Endothelial cell of umbilical vein (primary cell): ENCODE measurements around the gene PIP5K1A. TPM values are rescaled to one million over a fixed set of nuclear protein-coding genes. Genes with fewer than 3 reads are reported as not detected.

ENCODE experiments used
- BruUV-seq: library from RNA; stranded (reverse); fragments of 400-500 nt; replicated peaks from 2 replicates; lab custom pipeline; 2021; lab: Mats Ljungman, UMichigan
- CTCF ChIA-PET: fragments of 300-600, 350-600 bp; sonication (Branson Sonifier 250); formaldehyde crosslinking; loops from one replicate; lab custom pipeline; 2021; ENCODE audit warnings: antibody characterized with exemption, inconsistent platforms; lab: Charles Lee
- POLR2A ChIA-PET: fragments of 300-600, 350-600 bp; sonication (Branson Sonifier 250); formaldehyde crosslinking; loops from one replicate; lab custom pipeline; 2021; ENCODE audit warnings: antibody characterized with exemption, inconsistent platforms; lab: Charles Lee
- DNase-seq: peaks from one replicate; pipeline ENCODE4 v3.0.0-alpha.2; 2011; ENCODE audit warnings: low read depth, low spot score
- FAIRE-seq: peaks from 2 replicates; lab custom pipeline; 2011; peaks lifted over from hg19 to GRCh38; lab: Jason Lieb, UNC
- H2AFZ ChIP-seq: 2 replicates; pipeline ENCODE4 v1.6.0; 2012; ENCODE audit warnings: low read depth, low read length, control low read depth, inconsistent platforms
- H3K27ac ChIP-seq: 2 replicates; pipeline ENCODE4 v1.5.1; 2011; ENCODE audit warnings: low read depth, mild to moderate bottlenecking, control low read depth, low read length, moderate library complexity; ENCODE audit not compliant: insufficient read depth
- H3K27me3 ChIP-seq, 2 experiments: 2 replicates each; pipeline versions ENCODE4 v1.6.0 to v1.6.1; 2011; ENCODE audit warnings: low read length in 2 of 2, mixed read lengths in 1 of 2; ENCODE audit not compliant: control insufficient read depth in 2 of 2, insufficient read depth in 2 of 2
- H3K36me3 ChIP-seq, 2 experiments: 2 replicates in 1 of 2; 3 replicates in 1 of 2; pipeline ENCODE4 v1.5.1; 2011; ENCODE audit warnings: low read length in 2 of 2, mild to moderate bottlenecking in 1 of 2, moderate library complexity in 1 of 2; ENCODE audit not compliant: control insufficient read depth in 2 of 2, insufficient read depth in 2 of 2; ENCODE audit errors: extremely low read depth in 1 of 2
- H3K4me1 ChIP-seq: 3 replicates; pipeline ENCODE4 v1.5.1; 2011; ENCODE audit warnings: mild to moderate bottlenecking, low read length; ENCODE audit not compliant: control insufficient read depth, insufficient read depth; ENCODE audit errors: extremely low read depth
- H3K4me2 ChIP-seq: 2 replicates; pipeline ENCODE4 v1.6.1; 2011; ENCODE audit warnings: low read length, control low read depth, mixed read lengths; ENCODE audit not compliant: insufficient read depth
- H3K4me3 ChIP-seq, 3 experiments: fragments of 200-600 bp in 1 of 3; sonication (generic), shearing (Covaris generic) in 1 of 3; replicated peaks in 1 of 3; 2 replicates each; pipeline ENCODE4 v1.5.1; 2011 to 2016; ENCODE audit warnings: control low read depth in 3 of 3, low read length in 3 of 3, mild to moderate bottlenecking in 2 of 3, inconsistent platforms in 1 of 3, low read depth in 1 of 3, moderate library complexity in 1 of 3; ENCODE audit not compliant: insufficient read depth in 1 of 3
- H3K79me2 ChIP-seq: 2 replicates; pipeline ENCODE4 v1.6.0; 2012; ENCODE audit warnings: low read length, inconsistent platforms; ENCODE audit not compliant: control insufficient read depth, insufficient read depth
- H3K9ac ChIP-seq: replicated peaks from 2 replicates; pipeline ENCODE3; 2011; ENCODE audit warnings: low read length, control low read depth; ENCODE audit not compliant: insufficient read depth; ENCODE audit errors: extremely low read depth
- H3K9me1 ChIP-seq: replicated peaks from 3 replicates; pipeline ENCODE4 v1.6.0; 2011; ENCODE audit warnings: mild to moderate bottlenecking, low read length; ENCODE audit not compliant: control insufficient read depth, insufficient read depth; ENCODE audit errors: extremely low read depth
- H3K9me3 ChIP-seq: replicated peaks from 2 replicates; pipeline ENCODE4 v1.5.1; 2012; ENCODE audit warnings: low read length, inconsistent platforms; ENCODE audit not compliant: control insufficient read depth, insufficient read depth
- H4K20me1 ChIP-seq: replicated peaks from 2 replicates; pipeline ENCODE3; 2011; ENCODE audit warnings: mild to moderate bottlenecking, low read length; ENCODE audit not compliant: control insufficient read depth, insufficient read depth; ENCODE audit errors: extremely low read depth
- EZH2 ChIP-seq: IDR thresholded peaks from 2 replicates; pipeline ENCODE4 v1.6.1; 2012; ENCODE audit warnings: borderline replicate concordance, low read depth, mild to moderate bottlenecking, moderate library complexity, low read length, inconsistent platforms; ENCODE audit not compliant: severe bottlenecking
- FOS ChIP-seq: IDR thresholded peaks from 2 replicates; pipeline ENCODE4 v1.6.1; 2011; ENCODE audit warnings: mild to moderate bottlenecking, low read length, moderate library complexity, borderline replicate concordance; ENCODE audit not compliant: insufficient read depth
- GATA2 ChIP-seq: IDR thresholded peaks from 2 replicates; pipeline ENCODE4 v1.7.0; 2011; ENCODE audit warnings: low read depth, mild to moderate bottlenecking, moderate library complexity, mixed read lengths, low read length; ENCODE audit not compliant: insufficient read length, insufficient read depth
- JUN ChIP-seq: IDR thresholded peaks from 2 replicates; pipeline ENCODE4 v1.6.1; 2011; ENCODE audit warnings: borderline replicate concordance, low read depth; ENCODE audit not compliant: insufficient read length, insufficient read depth
- MYC ChIP-seq: IDR thresholded peaks from one replicate; pipeline ENCODE4 v1.6.1; 2011; ENCODE audit warnings: mild to moderate bottlenecking, low read depth, low read length
- POLR2A ChIP-seq: IDR thresholded peaks from 2 replicates; pipeline ENCODE4 v1.6.1; 2012; ENCODE audit warnings: low read depth, mild to moderate bottlenecking, control low read depth, low read length
- POLR2AphosphoS5 ChIP-seq: IDR thresholded peaks from 2 replicates; pipeline ENCODE4 v1.6.1; 2012; ENCODE audit warnings: low read depth, mild to moderate bottlenecking, control low read depth, low read length, moderate library complexity; ENCODE audit not compliant: insufficient read depth
- dilution Hi-C: fragments of 300-500 bp; cut with MboI; formaldehyde crosslinking; loops from one replicate; pipeline ENCODE4 v1.15.0; 2019; ENCODE audit warnings: low sequenced_read_pairs; ENCODE audit not compliant: extremely low pct_ligation_motif_present
- intact Hi-C: fragments of 100-400 bp; cut with micrococcal nuclease; formaldehyde crosslinking; loops from one replicate; pipeline ENCODE4 v1.10.0; 2022
- polyA plus RNA-seq, 4 experiments: library from polyadenylated mRNA; depleted of rRNA in 3 of 4; stranded (reverse) in 3 of 4; unstranded in 1 of 4; fragments of >200 nt; gene quantifications; 2 replicates each; pipeline versions ENCODE4 v1.2.1 to v1.2.3, GENCODE V29; 2011 to 2012; ENCODE audit warnings: missing spikeins in 1 of 4
- total RNA-seq: library from RNA; stranded (reverse); gene quantifications from 2 replicates; pipeline ENCODE4 v1.2.3, GENCODE V29; 2021
- TF ChIP-seq, protein P1 (sequence below), 2 donors: IDR thresholded peaks; 1 replicate in 1 of 2; 2 replicates in 1 of 2; pipeline ENCODE4 v1.5.1; 2011; ENCODE audit warnings: low read length in 2 of 2, mild to moderate bottlenecking in 2 of 2, moderate library complexity in 2 of 2, control low read depth in 1 of 2, inconsistent platforms in 1 of 2, low read depth in 1 of 2; ENCODE audit not compliant: insufficient read depth in 1 of 2; ENCODE audit errors: extremely low read depth in 1 of 2
- TF ChIP-seq, protein P2 (sequence below): IDR thresholded peaks from 2 replicates; pipeline ENCODE4 v1.6.1; 2011; ENCODE audit not compliant: insufficient read depth, insufficient read length

Gene PIP5K1A
- total and polyA plus RNA-seq, 2 donors (not counting 3 experiments of a cell fraction or from before 2014, with no cell fraction given) = 72.1 to 79.3 TPM

DNA sequence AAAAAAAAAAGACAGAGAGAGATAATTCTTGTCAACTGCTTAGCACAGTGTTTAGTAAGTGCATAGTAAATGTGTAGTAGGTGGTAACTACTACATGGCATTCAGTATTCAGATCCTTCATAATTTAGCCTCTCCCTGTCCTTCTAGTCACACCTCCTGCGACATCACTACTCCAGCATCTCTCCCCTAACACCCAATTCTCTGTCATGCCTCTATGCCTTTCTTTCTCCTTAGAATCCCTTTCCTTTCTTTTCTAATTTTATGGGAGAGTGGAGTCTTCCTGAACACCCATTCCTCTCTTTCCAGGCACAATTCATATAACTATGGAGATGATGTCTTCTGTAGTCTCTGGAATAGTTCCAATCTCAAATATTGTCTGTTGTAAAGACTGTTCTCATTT, 4.5 kb upstream of the PIP5K1A start:
- Histone ChIP-seq H3K9me3 (no peaks in the 10 kb centered on the region), H4K20me1 (no peaks in the 10 kb centered on the region), H3K27me3 (no peaks in the 10 kb centered on the region), H3K4me2 (no peak overlapping the region), H3K27ac (no peak overlapping the region), H3K4me3 (no peak overlapping the region), H2AFZ (no peak overlapping the region), H3K79me2 (peaks cover 14% of the 10 kb centered on the region), H3K9me1 (no peaks in the 10 kb centered on the region), H3K4me1 (peaks cover 12% of the 10 kb centered on the region), H3K9ac (no peak overlapping the region), H3K36me3 (no peaks in the 10 kb centered on the region)
- dilution Hi-C loops (no loop called here), intact Hi-C loops (loop anchor here (10.0 kb wide), 1 partner anchor 959 kb away; the partner anchor contains the start of gene ANP32E)
- FAIRE-seq (no peak), DNase-seq (no peak)
- no TSS peak for BruUV-seq
- ChIA-PET CTCF (no interaction called here), POLR2A (no interaction called here)
- TF ChIP-seq JUN = no peak
- TF ChIP-seq GATA2 = no peak
- TF ChIP-seq MYC = no peak
- no peak for TF ChIP-seq FOS
- TF ChIP-seq POLR2A = no peak
- TF ChIP-seq, protein P1, sequence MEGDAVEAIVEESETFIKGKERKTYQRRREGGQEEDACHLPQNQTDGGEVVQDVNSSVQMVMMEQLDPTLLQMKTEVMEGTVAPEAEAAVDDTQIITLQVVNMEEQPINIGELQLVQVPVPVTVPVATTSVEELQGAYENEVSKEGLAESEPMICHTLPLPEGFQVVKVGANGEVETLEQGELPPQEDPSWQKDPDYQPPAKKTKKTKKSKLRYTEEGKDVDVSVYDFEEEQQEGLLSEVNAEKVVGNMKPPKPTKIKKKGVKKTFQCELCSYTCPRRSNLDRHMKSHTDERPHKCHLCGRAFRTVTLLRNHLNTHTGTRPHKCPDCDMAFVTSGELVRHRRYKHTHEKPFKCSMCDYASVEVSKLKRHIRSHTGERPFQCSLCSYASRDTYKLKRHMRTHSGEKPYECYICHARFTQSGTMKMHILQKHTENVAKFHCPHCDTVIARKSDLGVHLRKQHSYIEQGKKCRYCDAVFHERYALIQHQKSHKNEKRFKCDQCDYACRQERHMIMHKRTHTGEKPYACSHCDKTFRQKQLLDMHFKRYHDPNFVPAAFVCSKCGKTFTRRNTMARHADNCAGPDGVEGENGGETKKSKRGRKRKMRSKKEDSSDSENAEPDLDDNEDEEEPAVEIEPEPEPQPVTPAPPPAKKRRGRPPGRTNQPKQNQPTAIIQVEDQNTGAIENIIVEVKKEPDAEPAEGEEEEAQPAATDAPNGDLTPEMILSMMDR (IDR thresholded peaks at IDR 0.05; ENCODE audit: extremely low read depth in 1 of 2, insufficient read depth in 1 of 2, low read depth in 1 of 2, low read length in 2 of 2) = no peak
- TF ChIP-seq EZH2 = no peak
- TF ChIP-seq, protein P2, sequence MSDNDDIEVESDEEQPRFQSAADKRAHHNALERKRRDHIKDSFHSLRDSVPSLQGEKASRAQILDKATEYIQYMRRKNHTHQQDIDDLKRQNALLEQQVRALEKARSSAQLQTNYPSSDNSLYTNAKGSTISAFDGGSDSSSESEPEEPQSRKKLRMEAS = no peak
- no peak for TF ChIP-seq POLR2AphosphoS5
